K562 (cell line): ENCODE measurements around the gene LOXL4. TPM values are rescaled to one million over a fixed set of nuclear protein-coding genes. Genes with fewer than 3 reads are reported as not detected.

ENCODE experiments used
- ASH1L ChIP-seq: fragments of 450-650 bp; IDR thresholded peaks from 2 replicates; pipeline ENCODE4 v1.6.1; 2018; ENCODE audit warnings: borderline replicate concordance, mild to moderate bottlenecking, low read depth; ENCODE audit not compliant: partially characterized antibody
- CREM ChIP-seq: IDR thresholded peaks from 2 replicates; pipeline ENCODE4 v1.6.1; 2014; ENCODE audit warnings: antibody characterized with exemption, low read depth
- FOXA3 ChIP-seq, 2 experiments: fragments of 450-650 bp in 1 of 2; sonication (generic) in 1 of 2; formaldehyde crosslinking; IDR thresholded peaks in 1 of 2; conservative IDR thresholded peaks in 1 of 2; 2 replicates each; pipeline versions ENCODE4 v1.4.0 to v1.8.0; 2020 to 2022; ENCODE audit warnings: mild to moderate bottlenecking in 2 of 2, missing genetic modification reagents in 1 of 2
- HNRNPL ChIP-seq: fragments of 200-400 bp; formaldehyde crosslinking; IDR thresholded peaks from 2 replicates; pipeline ENCODE4 v1.6.1; 2017; ENCODE audit warnings: low read depth, mild to moderate bottlenecking, low read length
- KLF10 ChIP-seq: fragments of 250-450 bp; sonication (Bioruptor Pico); IDR thresholded peaks from 2 replicates; pipeline ENCODE4 v1.6.1; 2021; ENCODE audit warnings: matching md5 sums
- TCFL5 ChIP-seq: fragments of 250-450 bp; sonication (Bioruptor Pico); conservative IDR thresholded peaks from 2 replicates; pipeline ENCODE4 v1.6.1; 2021; ENCODE audit warnings: mild to moderate bottlenecking, moderate library complexity, matching md5 sums
- ZNF586 ChIP-seq: fragments of 450-650 bp; formaldehyde crosslinking; conservative IDR thresholded peaks from 2 replicates; pipeline ENCODE4 v1.4.0; 2020; ENCODE audit warnings: mild to moderate bottlenecking, moderate library complexity
- polyA plus RNA-seq, 8 experiments: library from polyadenylated mRNA; depleted of rRNA in 4 of 8; stranded (reverse) in 5 of 8; unstranded in 3 of 8; fragments of >200 nt; fragmentation: Nextera tagmentation in 2 of 8; fragmentation: Illumina TruSeq in 1 of 8; extraction: Ambion mirVana in 2 of 8; extraction: Trizol in 1 of 8; gene quantifications; 2 replicates each; pipeline versions ENCODE4 v1.2.1 to v1.2.3, GENCODE V29; 2011 to 2014; ENCODE audit warnings: inconsistent platforms in 1 of 8, missing spikeins in 1 of 8
- total RNA-seq, 7 experiments: library from RNA; depleted of rRNA in 6 of 7; stranded (reverse); fragments of >200 nt in 6 of 7; fragmentation: Illumina TruSeq in 2 of 7; extraction: Trizol in 2 of 7; gene quantifications; 2 replicates each; pipeline versions ENCODE4 v1.2.1 to v1.2.3, GENCODE V29; 2011 to 2021; ENCODE audit warnings: low replicate concordance in 1 of 7
- TF ChIP-seq, protein P1 (sequence below): sonication (generic); formaldehyde crosslinking; IDR thresholded peaks from 2 replicates; pipeline ENCODE4 v1.9.0; 2022; ENCODE audit warnings: mild to moderate bottlenecking, missing genetic modification reagents
- TF ChIP-seq, protein P2 (sequence below): fragments of 250-450 bp; sonication (Bioruptor Pico); IDR thresholded peaks from 2 replicates; pipeline ENCODE4 v1.4.0; 2020; ENCODE audit warnings: mild to moderate bottlenecking, moderate library complexity
- TF ChIP-seq, protein P3 (sequence below): fragments of 250-450 bp; sonication (Bioruptor Pico); IDR thresholded peaks from 2 replicates; pipeline ENCODE4 v1.4.0; 2020; ENCODE audit warnings: borderline replicate concordance
- TF ChIP-seq, protein P4 (sequence below), 2 experiments: IDR thresholded peaks; 2 replicates each; pipeline ENCODE4 v1.6.1; 2012; ENCODE audit warnings: improper control_type of control experiment in 2 of 2, low read depth in 2 of 2, low read length in 2 of 2, borderline replicate concordance in 1 of 2
- TF ChIP-seq, protein P5 (sequence below): fragments of 450-650 bp; formaldehyde crosslinking; IDR thresholded peaks from 2 replicates; pipeline ENCODE4 v1.4.0; 2022; ENCODE audit warnings: missing genetic modification characterization
- TF ChIP-seq, protein P6 (sequence below): sonication (generic); formaldehyde crosslinking; IDR thresholded peaks from 2 replicates; pipeline ENCODE4 v1.8.0; 2022; ENCODE audit warnings: mild to moderate bottlenecking, low read depth, missing genetic modification reagents
- TF ChIP-seq, protein P7 (sequence below), 2 experiments: fragments of 450-650 bp in 1 of 2; sonication (generic) in 1 of 2; formaldehyde crosslinking; conservative IDR thresholded peaks; 2 replicates each; pipeline versions ENCODE4 v1.4.0 to v1.8.1; 2020 to 2022; ENCODE audit warnings: mild to moderate bottlenecking in 1 of 2, missing genetic modification reagents in 1 of 2
- TF ChIP-seq, protein P8 (sequence below): IDR thresholded peaks from 2 replicates; pipeline ENCODE4 v1.6.1; 2012; ENCODE audit warnings: low read depth, low read length, improper control_type of control experiment, borderline replicate concordance

Gene LOXL4
- total and polyA plus RNA-seq, 9 of the 15 experiments (the other 6 are each of a cell fraction or from before 2014, with no cell fraction given), result 0.03 to 0.35 (median 0.05) TPM; not detected in 3

DNA sequence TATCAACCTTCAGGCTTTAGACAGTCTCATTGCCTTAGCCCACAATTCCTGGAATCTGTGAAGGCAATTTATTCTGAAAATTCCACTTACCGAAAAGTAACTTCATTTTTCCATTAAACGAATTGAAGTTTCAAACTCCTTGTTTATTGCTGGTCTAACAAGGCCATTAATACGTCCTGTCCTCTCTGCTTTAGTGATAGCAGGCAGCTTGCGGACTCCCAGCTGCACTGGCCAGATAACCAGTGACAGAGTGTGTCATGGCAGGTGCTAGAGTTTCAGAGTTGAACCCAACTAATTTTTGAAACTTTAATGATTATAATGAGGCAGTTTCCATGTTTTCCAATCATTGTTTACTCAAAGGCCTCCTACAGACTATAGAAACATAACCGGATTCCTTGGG, 31.1 kb downstream of the LOXL4 start (continued):
- TF ChIP-seq, protein P1, sequence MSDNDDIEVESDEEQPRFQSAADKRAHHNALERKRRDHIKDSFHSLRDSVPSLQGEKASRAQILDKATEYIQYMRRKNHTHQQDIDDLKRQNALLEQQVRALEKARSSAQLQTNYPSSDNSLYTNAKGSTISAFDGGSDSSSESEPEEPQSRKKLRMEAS (CRISPR knock-in tag), result no peak
- no peak for TF ChIP-seq TCFL5 (CRISPR knock-in tag)
- TF ChIP-seq, protein P2, sequence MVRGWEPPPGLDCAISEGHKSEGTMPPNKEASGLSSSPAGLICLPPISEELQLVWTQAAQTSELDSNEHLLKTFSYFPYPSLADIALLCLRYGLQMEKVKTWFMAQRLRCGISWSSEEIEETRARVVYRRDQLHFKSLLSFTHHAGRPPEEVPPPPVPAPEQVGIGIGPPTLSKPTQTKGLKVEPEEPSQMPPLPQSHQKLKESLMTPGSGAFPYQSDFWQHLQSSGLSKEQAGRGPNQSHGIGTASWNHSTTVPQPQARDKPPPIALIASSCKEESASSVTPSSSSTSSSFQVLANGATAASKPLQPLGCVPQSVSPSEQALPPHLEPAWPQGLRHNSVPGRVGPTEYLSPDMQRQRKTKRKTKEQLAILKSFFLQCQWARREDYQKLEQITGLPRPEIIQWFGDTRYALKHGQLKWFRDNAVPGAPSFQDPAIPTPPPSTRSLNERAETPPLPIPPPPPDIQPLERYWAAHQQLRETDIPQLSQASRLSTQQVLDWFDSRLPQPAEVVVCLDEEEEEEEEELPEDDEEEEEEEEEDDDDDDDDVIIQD (CRISPR knock-in tag), result no peak
- TF ChIP-seq KLF10 (CRISPR knock-in tag), result no peak
- TF ChIP-seq ZNF586 (CRISPR knock-in tag), result no peak
- TF ChIP-seq, protein P3, sequence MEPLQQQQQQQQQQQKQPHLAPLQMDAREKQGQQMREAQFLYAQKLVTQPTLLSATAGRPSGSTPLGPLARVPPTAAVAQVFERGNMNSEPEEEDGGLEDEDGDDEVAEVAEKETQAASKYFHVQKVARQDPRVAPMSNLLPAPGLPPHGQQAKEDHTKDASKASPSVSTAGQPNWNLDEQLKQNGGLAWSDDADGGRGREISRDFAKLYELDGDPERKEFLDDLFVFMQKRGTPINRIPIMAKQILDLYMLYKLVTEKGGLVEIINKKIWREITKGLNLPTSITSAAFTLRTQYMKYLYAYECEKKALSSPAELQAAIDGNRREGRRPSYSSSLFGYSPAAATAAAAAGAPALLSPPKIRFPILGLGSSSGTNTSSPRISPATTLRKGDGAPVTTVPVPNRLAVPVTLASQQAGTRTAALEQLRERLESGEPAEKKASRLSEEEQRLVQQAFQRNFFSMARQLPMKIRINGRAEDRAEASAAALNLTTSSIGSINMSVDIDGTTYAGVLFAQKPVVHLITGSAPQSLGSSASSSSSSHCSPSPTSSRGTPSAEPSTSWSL (CRISPR knock-in tag), result no peak
- TF ChIP-seq HNRNPL, result no peak
- 0 out of 4 replicates have a peak, but pooled peaks of 1 of the 2 experiments have one; percentile 12 for TF ChIP-seq FOXA3 (CRISPR knock-in tag; conservative IDR thresholded peaks at IDR 0.05 in 1 of 2, IDR thresholded peaks at IDR 0.05 in 1 of 2)
- TF ChIP-seq, protein P4, sequence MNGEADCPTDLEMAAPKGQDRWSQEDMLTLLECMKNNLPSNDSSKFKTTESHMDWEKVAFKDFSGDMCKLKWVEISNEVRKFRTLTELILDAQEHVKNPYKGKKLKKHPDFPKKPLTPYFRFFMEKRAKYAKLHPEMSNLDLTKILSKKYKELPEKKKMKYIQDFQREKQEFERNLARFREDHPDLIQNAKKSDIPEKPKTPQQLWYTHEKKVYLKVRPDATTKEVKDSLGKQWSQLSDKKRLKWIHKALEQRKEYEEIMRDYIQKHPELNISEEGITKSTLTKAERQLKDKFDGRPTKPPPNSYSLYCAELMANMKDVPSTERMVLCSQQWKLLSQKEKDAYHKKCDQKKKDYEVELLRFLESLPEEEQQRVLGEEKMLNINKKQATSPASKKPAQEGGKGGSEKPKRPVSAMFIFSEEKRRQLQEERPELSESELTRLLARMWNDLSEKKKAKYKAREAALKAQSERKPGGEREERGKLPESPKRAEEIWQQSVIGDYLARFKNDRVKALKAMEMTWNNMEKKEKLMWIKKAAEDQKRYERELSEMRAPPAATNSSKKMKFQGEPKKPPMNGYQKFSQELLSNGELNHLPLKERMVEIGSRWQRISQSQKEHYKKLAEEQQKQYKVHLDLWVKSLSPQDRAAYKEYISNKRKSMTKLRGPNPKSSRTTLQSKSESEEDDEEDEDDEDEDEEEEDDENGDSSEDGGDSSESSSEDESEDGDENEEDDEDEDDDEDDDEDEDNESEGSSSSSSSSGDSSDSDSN (IDR thresholded peaks at IDR 0.05; ENCODE audit: borderline replicate concordance in 1 of 2, low read depth in 2 of 2, low read length in 2 of 2), result no peak
- TF ChIP-seq, protein P5, sequence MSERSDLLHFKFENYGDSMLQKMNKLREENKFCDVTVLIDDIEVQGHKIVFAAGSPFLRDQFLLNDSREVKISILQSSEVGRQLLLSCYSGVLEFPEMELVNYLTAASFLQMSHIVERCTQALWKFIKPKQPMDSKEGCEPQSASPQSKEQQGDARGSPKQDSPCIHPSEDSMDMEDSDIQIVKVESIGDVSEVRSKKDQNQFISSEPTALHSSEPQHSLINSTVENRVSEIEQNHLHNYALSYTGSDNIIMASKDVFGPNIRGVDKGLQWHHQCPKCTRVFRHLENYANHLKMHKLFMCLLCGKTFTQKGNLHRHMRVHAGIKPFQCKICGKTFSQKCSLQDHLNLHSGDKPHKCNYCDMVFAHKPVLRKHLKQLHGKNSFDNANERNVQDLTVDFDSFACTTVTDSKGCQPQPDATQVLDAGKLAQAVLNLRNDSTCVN, result no peak
- TF ChIP-seq, protein P6, sequence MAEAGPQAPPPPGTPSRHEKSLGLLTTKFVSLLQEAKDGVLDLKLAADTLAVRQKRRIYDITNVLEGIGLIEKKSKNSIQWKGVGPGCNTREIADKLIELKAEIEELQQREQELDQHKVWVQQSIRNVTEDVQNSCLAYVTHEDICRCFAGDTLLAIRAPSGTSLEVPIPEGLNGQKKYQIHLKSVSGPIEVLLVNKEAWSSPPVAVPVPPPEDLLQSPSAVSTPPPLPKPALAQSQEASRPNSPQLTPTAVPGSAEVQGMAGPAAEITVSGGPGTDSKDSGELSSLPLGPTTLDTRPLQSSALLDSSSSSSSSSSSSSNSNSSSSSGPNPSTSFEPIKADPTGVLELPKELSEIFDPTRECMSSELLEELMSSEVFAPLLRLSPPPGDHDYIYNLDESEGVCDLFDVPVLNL (CRISPR knock-in tag), result no peak
- TF ChIP-seq, protein P7, sequence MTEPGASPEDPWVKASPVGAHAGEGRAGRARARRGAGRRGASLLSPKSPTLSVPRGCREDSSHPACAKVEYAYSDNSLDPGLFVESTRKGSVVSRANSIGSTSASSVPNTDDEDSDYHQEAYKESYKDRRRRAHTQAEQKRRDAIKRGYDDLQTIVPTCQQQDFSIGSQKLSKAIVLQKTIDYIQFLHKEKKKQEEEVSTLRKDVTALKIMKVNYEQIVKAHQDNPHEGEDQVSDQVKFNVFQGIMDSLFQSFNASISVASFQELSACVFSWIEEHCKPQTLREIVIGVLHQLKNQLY (CRISPR knock-in tag; conservative IDR thresholded peaks at IDR 0.05), result no peak
- no peak for TF ChIP-seq ASH1L
- TF ChIP-seq CREM, result peak; percentile 52; the same call in 1 of the 2 replicates
- TF ChIP-seq, protein P8, sequence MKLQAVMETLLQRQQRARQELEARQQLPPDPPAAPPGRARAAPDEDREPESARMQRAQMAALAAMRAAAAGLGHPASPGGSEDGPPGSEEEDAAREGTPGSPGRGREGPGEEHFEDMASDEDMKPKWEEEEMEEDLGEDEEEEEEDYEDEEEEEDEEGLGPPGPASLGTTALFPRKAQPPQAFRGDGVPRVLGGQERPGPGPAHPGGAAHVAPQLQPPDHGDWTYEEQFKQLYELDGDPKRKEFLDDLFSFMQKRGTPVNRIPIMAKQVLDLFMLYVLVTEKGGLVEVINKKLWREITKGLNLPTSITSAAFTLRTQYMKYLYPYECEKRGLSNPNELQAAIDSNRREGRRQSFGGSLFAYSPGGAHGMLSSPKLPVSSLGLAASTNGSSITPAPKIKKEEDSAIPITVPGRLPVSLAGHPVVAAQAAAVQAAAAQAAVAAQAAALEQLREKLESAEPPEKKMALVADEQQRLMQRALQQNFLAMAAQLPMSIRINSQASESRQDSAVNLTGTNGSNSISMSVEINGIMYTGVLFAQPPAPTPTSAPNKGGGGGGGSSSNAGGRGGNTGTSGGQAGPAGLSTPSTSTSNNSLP, result peak; percentile 78; the same call in 1 of the 2 replicates
